ENCODE data around the gene RASGRP3.

The RASGRP3 gene

DNA sequence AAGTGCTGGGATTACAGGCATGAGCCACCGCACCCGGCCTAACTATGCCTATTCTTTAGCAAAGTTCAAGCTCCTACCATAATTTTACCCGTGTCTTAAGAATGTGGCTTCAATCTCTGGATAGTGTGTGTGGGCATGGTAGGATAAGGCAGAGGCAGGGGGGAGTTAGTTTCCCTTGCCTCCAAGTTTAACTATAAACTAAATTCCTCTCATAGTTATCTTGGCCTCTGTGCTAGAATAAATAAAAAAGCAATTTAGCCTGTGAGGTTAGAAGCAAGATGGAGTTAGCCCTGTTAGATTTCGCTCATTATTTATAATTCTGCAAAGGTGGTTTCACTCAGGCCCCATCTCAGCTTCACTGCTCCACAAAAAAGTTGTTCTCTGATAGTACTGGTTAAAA lies 129.7 kb downstream of the RASGRP3 start:
- TF ChIP-seq CTCF (IDR thresholded peaks at IDR 0.05; ENCODE audit: low read depth, low read length, missing control alignments), result no peak
- H3K4me3 ChIP-seq (replicated peaks; ENCODE audit: low read depth, low read length), result no peak overlapping the region
- no peak for DNase-seq (ENCODE audit: extremely low read depth, low read depth)

- no peak for DNase-seq (ENCODE audit: extremely low read depth, low read depth)
- H3K4me3 ChIP-seq (replicated peaks; ENCODE audit: low read depth, low read length), result no peak overlapping the region
- no peak for TF ChIP-seq CTCF (IDR thresholded peaks at IDR 0.05; ENCODE audit: low read depth, low read length, missing control alignments)
These were observed 130.2 kb downstream of the RASGRP3 start for GRCh38 chr2:33606622-33607021.

DNA sequence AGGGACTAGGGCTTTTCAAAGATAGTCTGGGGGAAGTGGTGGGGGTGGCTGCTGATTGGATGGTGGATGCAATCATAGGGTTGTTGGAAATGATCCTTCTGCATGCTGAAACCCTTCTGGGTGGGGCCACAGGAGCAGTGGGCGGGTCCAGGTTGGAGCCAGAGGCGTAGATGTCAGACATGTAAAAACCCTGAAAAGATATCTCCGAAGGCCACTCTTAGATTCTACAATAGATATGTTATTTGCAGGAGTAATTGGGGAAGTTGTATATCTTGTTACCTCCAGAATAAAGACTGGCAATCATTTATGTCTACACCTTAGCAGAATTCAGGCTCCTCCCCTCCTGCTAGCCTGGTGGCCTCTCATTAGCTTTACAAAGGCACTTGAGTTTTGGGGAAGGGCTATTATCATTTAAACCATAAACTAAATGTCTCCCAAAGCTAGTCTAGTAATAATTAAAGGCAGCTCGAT lies 130.8 kb downstream of the RASGRP3 start:
- no peak for DNase-seq (ENCODE audit: extremely low read depth, low read depth)
- TF ChIP-seq CTCF (IDR thresholded peaks at IDR 0.05; ENCODE audit: low read depth, low read length, missing control alignments), result no peak
- H3K4me3 ChIP-seq (replicated peaks; ENCODE audit: low read depth, low read length), result no peak overlapping the region

GRCh38 chr2:33607905-33608304 lies 131.5 kb downstream of the RASGRP3 start:
- no peak for DNase-seq (ENCODE audit: extremely low read depth, low read depth)
- no peak for TF ChIP-seq CTCF (IDR thresholded peaks at IDR 0.05; ENCODE audit: low read depth, low read length, missing control alignments)
- H3K4me3 ChIP-seq (replicated peaks; ENCODE audit: low read depth, low read length), result no peak overlapping the region

GRCh38 chr2:33614190-33614589 lies 137.7 kb downstream of the RASGRP3 start:
- DNase-seq (ENCODE audit: extremely low read depth, low read depth), result no peak
- no peak overlapping the region for H3K4me3 ChIP-seq (replicated peaks; ENCODE audit: low read depth, low read length)
- TF ChIP-seq CTCF (IDR thresholded peaks at IDR 0.05; ENCODE audit: low read depth, low read length, missing control alignments), result no peak
